Suppressor macrophage treated with lipopolysaccharide for 4 hours (primary cell): ENCODE measurements around the gene HTR5A.
"Not testable (repeated sequence)": the region's sequence is repeated elsewhere in the genome, so short reads cannot be mapped to it uniquely, and the experiment has no call there.

Experiments
- DNase-seq: peaks from one replicate; pipeline ENCODE4 v3.0.0-alpha.2; 2020

The HTR5A gene

GRCh38 chr7:155069992-155070751, at the start of gene HTR5A:
Gene HTR5A, plus strand, starts transcription at chr7:155070324. Its CDS starts 576 bp downstream, at chr7:155070900.
- peak; percentile 83 for DNase-seq

GRCh38 chr7:155020996-155021395, 49.1 kb upstream of the HTR5A start:
- no peak for DNase-seq

GRCh38 chr7:155021699-155022145, 48.4 kb upstream of the HTR5A start:
- DNase-seq, result no peak

- no peak for DNase-seq
These were observed 42.2 kb upstream of the HTR5A start for GRCh38 chr7:155027879-155028278.

GRCh38 chr7:155032978-155033377, 37.1 kb upstream of the HTR5A start:
- DNase-seq, result no peak

- DNase-seq, result not testable (repeated sequence)
These were observed 35.6 kb upstream of the HTR5A start for GRCh38 chr7:155034495-155034894.

- no peak for DNase-seq
These were observed 31.8 kb upstream of the HTR5A start for GRCh38 chr7:155038335-155038734.

- DNase-seq, result no peak
These were observed 26.4 kb upstream of the HTR5A start for GRCh38 chr7:155043756-155044155.

GRCh38 chr7:155048006-155048405, 22.1 kb upstream of the HTR5A start:
- DNase-seq, result no peak

GRCh38 chr7:155051355-155051754, 18.8 kb upstream of the HTR5A start:
- no peak for DNase-seq

- DNase-seq, result no peak
These were observed 17.1 kb upstream of the HTR5A start for GRCh38 chr7:155053002-155053401.

- DNase-seq, result no peak
These were observed 15.4 kb upstream of the HTR5A start for GRCh38 chr7:155054761-155055160.

GRCh38 chr7:155057076-155057475, 13.0 kb upstream of the HTR5A start:
- DNase-seq, result no peak

GRCh38 chr7:155058896-155059295, 11.2 kb upstream of the HTR5A start:
- DNase-seq, result no peak

- DNase-seq, result no peak
These were observed 10.4 kb upstream of the HTR5A start for GRCh38 chr7:155059703-155060102.

GRCh38 chr7:155062411-155062810, 7.7 kb upstream of the HTR5A start:
- no peak for DNase-seq

- DNase-seq, result no peak
These were observed 5.9 kb upstream of the HTR5A start for GRCh38 chr7:155064186-155064585.

GRCh38 chr7:155066417-155066950, 3.6 kb upstream of the HTR5A start:
- no peak for DNase-seq

- DNase-seq, result no peak
These were observed 1.1 kb downstream of the HTR5A start for GRCh38 chr7:155071121-155071651.

GRCh38 chr7:155071916-155072571, 1.9 kb downstream of the HTR5A start:
- no peak for DNase-seq

- no peak for DNase-seq
These were observed 3.8 kb downstream of the HTR5A start for GRCh38 chr7:155073922-155074321.

- no peak for DNase-seq
These were observed 13.9 kb downstream of the HTR5A start for GRCh38 chr7:155084021-155084420.

GRCh38 chr7:155084969-155085368, 14.8 kb downstream of the HTR5A start:
- no peak for DNase-seq

- no peak for DNase-seq
These were observed 20.6 kb downstream of the HTR5A start for GRCh38 chr7:155090684-155091083.
